IMR-90 (cell line): ENCODE measurements around the gene CRYZL1. TPM values are rescaled to one million over a fixed set of nuclear protein-coding genes. Genes with fewer than 3 reads are reported as not detected.

Experiments
- ATAC-seq: fragments of 200-7000 bp; cut with Tn5 transposase; 2 replicates; pipeline ENCODE4 v1.9.1; 2020; ENCODE audit warnings: low read depth, mild to moderate bottlenecking, moderate library complexity
- BruUV-seq: library from RNA; stranded (reverse); fragments of 400-500 nt; replicated peaks from 2 replicates; lab custom pipeline; 2021; lab: Mats Ljungman, UMichigan
- CTCF ChIA-PET: fragments of 300-600 bp; formaldehyde crosslinking; extraction: SDS; loops from one replicate; lab custom pipeline; 2021; ENCODE audit warnings: antibody characterized with exemption; lab: Yijun Ruan, JAX
- POLR2A ChIA-PET: fragments of 300-600 bp; sonication (Branson Sonifier 250); formaldehyde crosslinking; loops from one replicate; lab custom pipeline; 2022; ENCODE audit warnings: antibody characterized with exemption; ENCODE audit not compliant: unreplicated experiment; lab: Charles Lee
- DNase-seq: peaks from one replicate; pipeline ENCODE4 v3.0.0; 2013
- H2AFZ ChIP-seq: replicated peaks from 2 replicates; pipeline ENCODE3; 2013; ENCODE audit warnings: low read length, mild to moderate bottlenecking; ENCODE audit not compliant: poor library complexity
- H2AK5ac ChIP-seq: 2 replicates; pipeline ENCODE4 v1.6.1; 2013; ENCODE audit warnings: low read depth, low read length, inconsistent platforms
- H2AK9ac ChIP-seq: replicated peaks from 2 replicates; pipeline ENCODE3; 2013; ENCODE audit warnings: mild to moderate bottlenecking, low read depth, low read length, moderate library complexity; ENCODE audit not compliant: poor library complexity
- H2BK120ac ChIP-seq: 2 replicates; pipeline ENCODE4 v1.6.1; 2013; ENCODE audit warnings: low read depth, low read length, inconsistent platforms
- H2BK15ac ChIP-seq: 3 replicates; pipeline ENCODE4 v1.6.1; 2013; ENCODE audit warnings: low read depth, low read length, inconsistent platforms
- H2BK20ac ChIP-seq: 2 replicates; pipeline ENCODE4 v1.6.1; 2013; ENCODE audit warnings: low read depth, mild to moderate bottlenecking, inconsistent platforms, low read length, moderate library complexity
- H2BK5ac ChIP-seq: 2 replicates; pipeline ENCODE4 v1.6.1; 2013; ENCODE audit warnings: mild to moderate bottlenecking, low read depth, low read length, inconsistent platforms; ENCODE audit not compliant: poor library complexity, severe bottlenecking
- H3K14ac ChIP-seq: replicated peaks from 2 replicates; pipeline ENCODE4 v1.6.1; 2013; ENCODE audit warnings: low read depth, low read length, inconsistent platforms
- H3K18ac ChIP-seq: 2 replicates; pipeline ENCODE4 v1.6.1; 2013; ENCODE audit warnings: low read depth, low read length, control low read depth
- H3K23ac ChIP-seq: 2 replicates; pipeline ENCODE4 v1.6.1; 2013; ENCODE audit warnings: low read depth, low read length, inconsistent platforms
- H3K27ac ChIP-seq: 2 replicates; pipeline ENCODE4 v1.5.1; 2013; ENCODE audit warnings: mild to moderate bottlenecking, control low read depth, low read length; ENCODE audit not compliant: insufficient read depth
- H3K27me3 ChIP-seq: 2 replicates; pipeline ENCODE4 v1.6.1; 2013; ENCODE audit warnings: low read length; ENCODE audit not compliant: control insufficient read depth, insufficient read depth
- H3K36me3 ChIP-seq: 2 replicates; pipeline ENCODE4 v1.6.1; 2013; ENCODE audit warnings: low read length, mixed read lengths; ENCODE audit not compliant: control insufficient read depth, insufficient read depth
- H3K4ac ChIP-seq: 2 replicates; pipeline ENCODE4 v1.6.1; 2013; ENCODE audit warnings: low read depth, low read length, inconsistent platforms
- H3K4me1 ChIP-seq: 2 replicates; pipeline ENCODE4 v1.6.1; 2013; ENCODE audit warnings: low read length, mixed read lengths; ENCODE audit not compliant: control insufficient read depth, insufficient read depth
- H3K4me2 ChIP-seq: 2 replicates; pipeline ENCODE4 v1.6.1; 2013; ENCODE audit warnings: low read depth, mild to moderate bottlenecking, control low read depth, low read length, moderate library complexity
- H3K4me3 ChIP-seq: 2 replicates; pipeline ENCODE4 v1.5.1; 2013; ENCODE audit warnings: low read depth, mild to moderate bottlenecking, control low read depth, low read length, moderate library complexity; ENCODE audit not compliant: insufficient read depth
- H3K56ac ChIP-seq: 2 replicates; pipeline ENCODE4 v1.6.1; 2013; ENCODE audit warnings: low read length, inconsistent platforms; ENCODE audit not compliant: insufficient read depth; ENCODE audit errors: extremely low read depth
- H3K79me1 ChIP-seq, 2 experiments: 2 replicates each; pipeline ENCODE4 v1.6.1; 2013; ENCODE audit warnings: low read length in 2 of 2, inconsistent platforms in 1 of 2, low read depth in 1 of 2
- H3K9ac ChIP-seq: 2 replicates; pipeline ENCODE4 v1.6.1; 2013; ENCODE audit warnings: low read depth, low read length, control low read depth
- H3K9me1 ChIP-seq: 2 replicates; pipeline ENCODE4 v1.6.1; 2013; ENCODE audit warnings: low read length, inconsistent platforms; ENCODE audit not compliant: insufficient read depth
- H3K9me3 ChIP-seq: 2 replicates; pipeline ENCODE4 v1.6.1; 2013; ENCODE audit warnings: low read length; ENCODE audit not compliant: control insufficient read depth, insufficient read depth
- H4K20me1 ChIP-seq: 2 replicates; pipeline ENCODE4 v1.6.1; 2013; ENCODE audit warnings: low read length, inconsistent platforms; ENCODE audit not compliant: insufficient read depth
- H4K5ac ChIP-seq: 2 replicates; pipeline ENCODE4 v1.6.1; 2013; ENCODE audit warnings: mild to moderate bottlenecking, low read depth, low read length, control low read depth
- H4K8ac ChIP-seq, 2 experiments: 2 replicates each; pipeline ENCODE4 v1.6.1; 2013; ENCODE audit warnings: low read depth in 2 of 2, low read length in 2 of 2, control low read depth in 1 of 2, inconsistent platforms in 1 of 2
- H4K91ac ChIP-seq: 2 replicates; pipeline ENCODE4 v1.6.1; 2013; ENCODE audit warnings: low read depth, low read length, inconsistent platforms; ENCODE audit not compliant: insufficient read depth
- CEBPB ChIP-seq: IDR thresholded peaks from 2 replicates; pipeline ENCODE4 v1.6.1; 2012; ENCODE audit warnings: low read depth, low read length, improper control_type of control experiment
- CHD1 ChIP-seq: IDR thresholded peaks from 2 replicates; pipeline ENCODE4 v1.6.1; 2012; ENCODE audit warnings: low read depth, low read length, improper control_type of control experiment
- FOS ChIP-seq: fragments of 150-350 bp; IDR thresholded peaks from 2 replicates; pipeline ENCODE4 v1.6.1; 2016; ENCODE audit warnings: low read depth, low read length
- MAZ ChIP-seq: IDR thresholded peaks from 2 replicates; pipeline ENCODE4 v1.6.1; 2012; ENCODE audit warnings: low read depth, mild to moderate bottlenecking, low read length, improper control_type of control experiment, moderate library complexity, borderline replicate concordance
- MXI1 ChIP-seq: IDR thresholded peaks from 2 replicates; pipeline ENCODE4 v1.6.1; 2012; ENCODE audit warnings: low read depth, mild to moderate bottlenecking, low read length, moderate library complexity, borderline replicate concordance
- POLR2A ChIP-seq: IDR thresholded peaks from 2 replicates; pipeline ENCODE4 v1.6.1; 2012; ENCODE audit warnings: mild to moderate bottlenecking, low read depth, low read length
- RAD21 ChIP-seq: IDR thresholded peaks from 2 replicates; pipeline ENCODE4 v1.6.1; 2012; ENCODE audit warnings: low read length, improper control_type of control experiment
- RCOR1 ChIP-seq: IDR thresholded peaks from 2 replicates; pipeline ENCODE4 v1.6.1; 2012; ENCODE audit warnings: mild to moderate bottlenecking, low read length, improper control_type of control experiment; ENCODE audit not compliant: insufficient replicate concordance
- RFX5 ChIP-seq: IDR thresholded peaks from 2 replicates; pipeline ENCODE4 v1.8.0; 2012; ENCODE audit warnings: low read depth, mild to moderate bottlenecking, low read length, moderate library complexity
- WGBS, 2 experiments: methylation state at CpG; one replicate each; pipeline versions ENCODE4 v1.1.5 to v1.1.7; 2013; ENCODE audit warnings: missing lambda C conversion rate in 2 of 2; ENCODE audit not compliant: insufficient read length in 1 of 2; ENCODE audit errors: extremely low coverage in 2 of 2; 5-methylcytosine and 5-hydroxymethylcytosine counted together
- dilution Hi-C: fragments of 300-500 bp; cut with HindIII; formaldehyde crosslinking; loops from one replicate; pipeline ENCODE4 v1.14.3; 2018; ENCODE audit warnings: low sequenced_read_pairs; ENCODE audit not compliant: unreplicated experiment
- in situ Hi-C: fragments of 300-500 bp; cut with MboI; formaldehyde crosslinking; loops from 3 replicates; pipeline ENCODE4 v1.14.3; 2019; ENCODE audit warnings: low sequenced_read_pairs, inconsistent platforms, mixed read lengths
- intact Hi-C: fragments of 100-400 bp; cut with micrococcal nuclease; formaldehyde crosslinking; loops from 2 replicates; pipeline ENCODE4 v1.10.0; 2022
- polyA plus RNA-seq, 3 experiments: library from polyadenylated mRNA; depleted of rRNA; stranded (reverse); fragments of >200 nt; gene quantifications; 2 replicates each; pipeline ENCODE4 v1.2.3, GENCODE V29; 2012; ENCODE audit warnings: low replicate concordance in 1 of 3
- total RNA-seq: library from RNA; depleted of rRNA; stranded (reverse); fragments of >200 nt; gene quantifications from 2 replicates; pipeline ENCODE4 v1.2.3, GENCODE V29; 2012

The CRYZL1 gene
- total and polyA plus RNA-seq, 2 of the 4 experiments (the other 2 are of a cell fraction), result 19.9 to 28.5 TPM

GRCh38 chr21:33540711-33541104, 100.8 kb downstream of the CRYZL1 start:
- H3K9me1 ChIP-seq, result no peaks in the 10 kb centered on the region
- no peak overlapping the region for H2BK15ac ChIP-seq
- H2AK5ac ChIP-seq, result no peak overlapping the region
- no peak overlapping the region for H3K27ac ChIP-seq
- H3K4me2 ChIP-seq, result no peak overlapping the region
- no peak overlapping the region for H3K4me3 ChIP-seq
- no peak overlapping the region for H2AFZ ChIP-seq
- no peak overlapping the region for H3K9ac ChIP-seq
- no peak overlapping the region for H4K5ac ChIP-seq
- no peaks in the 10 kb centered on the region for H3K4me1 ChIP-seq
- no peak overlapping the region for H2BK120ac ChIP-seq
- DNase-seq, result no peak
- H3K9me3 ChIP-seq, result no peaks in the 10 kb centered on the region
- ATAC-seq, result no peak
- peaks cover 8 to 44% of the 10 kb centered on the region in 2 experiments; a peak in 3 of 4 replicates for H3K79me1 ChIP-seq
- peaks cover 28% of the 10 kb centered on the region for H4K20me1 ChIP-seq
- dilution Hi-C loops (no loop called here), intact Hi-C loops (no loop called here), in situ Hi-C loops (no loop called here)
- no peak overlapping the region for H3K4ac ChIP-seq
- ChIA-PET CTCF (interaction anchor here (0.6 kb wide), 1 partner anchor 153 kb away, joined by 5 read pairs; no protein-coding TSS in a partner anchor), POLR2A (no interaction called here)
- TF ChIP-seq RAD21 (no peak), MXI1 (no peak), RFX5 (no peak), CHD1 (no peak), POLR2A (no peak), CEBPB (no peak), MAZ (no peak), RCOR1 (no peak), FOS (no peak)
- H2BK20ac ChIP-seq, result no peak overlapping the region
- no peak overlapping the region for H2AK9ac ChIP-seq
- no TSS peak for BruUV-seq
- H3K36me3 ChIP-seq, result peaks cover 12% of the 10 kb centered on the region
- no peak overlapping the region for H3K23ac ChIP-seq
- no peak overlapping the region for H3K18ac ChIP-seq
- H3K27me3 ChIP-seq, result no peaks in the 10 kb centered on the region
- no peak overlapping the region for H4K91ac ChIP-seq
- no peak overlapping the region for H3K56ac ChIP-seq
- H4K8ac ChIP-seq, result no peak overlapping the region
- WGBS, 2 experiments, result no CpG with 5 or more reads among the region's 3 CpGs
- no peak overlapping the region for H3K14ac ChIP-seq
- no peak overlapping the region for H2BK5ac ChIP-seq
